Neural cell (in vitro differentiated cells): ENCODE data around the gene NOTCH2. TPM values are rescaled to one million over a fixed set of nuclear protein-coding genes. Genes with fewer than 3 reads are reported as not detected.

Source experiments
- H2AFZ ChIP-seq: fragments of 200-600, 300-800 bp; sonication (generic), shearing (Covaris generic); 2 replicates; pipeline ENCODE4 v1.6.0; 2014; ENCODE audit warnings: low read depth, mild to moderate bottlenecking, antibody characterized with exemption, low read length, moderate library complexity
- H3F3A ChIP-seq: fragments of 200-600 bp; shearing (Covaris generic); 2 replicates; pipeline ENCODE4 v1.6.1; 2016; ENCODE audit warnings: mild to moderate bottlenecking, moderate library complexity, mixed read lengths, antibody characterized with exemption, low read length; ENCODE audit not compliant: insufficient read depth, poor library complexity, severe bottlenecking
- H3K27ac ChIP-seq: fragments of 200-600, 300-800 bp; sonication (generic), shearing (Covaris generic); 2 replicates; pipeline ENCODE4 v1.5.1; 2014; ENCODE audit warnings: mild to moderate bottlenecking, low read length, moderate library complexity
- H3K27me3 ChIP-seq: fragments of 300-800, 200-600 bp; sonication (generic), shearing (Covaris generic); 2 replicates; pipeline ENCODE4 v1.6.0; 2014; ENCODE audit warnings: mild to moderate bottlenecking, low read depth, low read length, moderate library complexity; ENCODE audit not compliant: insufficient read depth
- H3K36me3 ChIP-seq: fragments of 300-800, 200-600 bp; sonication (generic), shearing (Covaris generic); 2 replicates; pipeline ENCODE4 v1.5.1; 2014; ENCODE audit warnings: mild to moderate bottlenecking, antibody characterized with exemption, low read length, moderate library complexity; ENCODE audit not compliant: insufficient read depth
- H3K4me2 ChIP-seq: fragments of 300-800, 200-600 bp; sonication (generic), shearing (Covaris generic); 2 replicates; pipeline ENCODE4 v1.6.0; 2014; ENCODE audit warnings: mild to moderate bottlenecking, low read length
- H3K4me3 ChIP-seq: fragments of 300-800, 200-600 bp; sonication (generic), shearing (Covaris generic); 2 replicates; pipeline ENCODE4 v1.5.1; 2014; ENCODE audit warnings: mild to moderate bottlenecking, low read length, moderate library complexity
- H3K79me2 ChIP-seq: fragments of 200-600 bp; shearing (Covaris generic); replicated peaks from 2 replicates; pipeline ENCODE4 v1.6.0; 2014; ENCODE audit warnings: mild to moderate bottlenecking, low read length, moderate library complexity; ENCODE audit not compliant: insufficient read depth
- H3K9ac ChIP-seq: fragments of 300-800, 200-600 bp; sonication (generic), shearing (Covaris generic); 2 replicates; pipeline ENCODE4 v1.6.1; 2016; ENCODE audit warnings: mild to moderate bottlenecking, low read length, mixed read lengths
- H3K9me2 ChIP-seq: fragments of 200-600 bp; shearing (Covaris generic); 2 replicates; pipeline ENCODE4 v1.6.1; 2016; ENCODE audit warnings: mild to moderate bottlenecking, low read length, mixed read lengths; ENCODE audit not compliant: insufficient read depth
- H3K9me3 ChIP-seq: fragments of 200-600, 300-800 bp; sonication (generic), shearing (Covaris generic); 2 replicates; pipeline ENCODE4 v1.6.1; 2016; ENCODE audit warnings: mild to moderate bottlenecking, mixed run types, low read length, moderate library complexity, mixed read lengths
- H4K20me1 ChIP-seq: fragments of 200-600 bp; shearing (Covaris generic); 2 replicates; pipeline ENCODE4 v1.6.1; 2016; ENCODE audit warnings: mild to moderate bottlenecking, mixed run types; ENCODE audit not compliant: insufficient read depth
- EP300 ChIP-seq: fragments of 450-650 bp; conservative IDR thresholded peaks from 2 replicates; pipeline ENCODE4 v1.6.1; 2014; ENCODE audit warnings: antibody characterized with exemption, mild to moderate bottlenecking, moderate library complexity; ENCODE audit not compliant: poor library complexity, severe bottlenecking
- EZH2 ChIP-seq: fragments of 200-600, 300-800 bp; shearing (Covaris generic), sonication (generic); IDR thresholded peaks from 2 replicates; pipeline ENCODE4 v1.6.1; 2014; ENCODE audit warnings: antibody characterized with exemption, low read length, borderline replicate concordance, mild to moderate bottlenecking; ENCODE audit not compliant: insufficient read depth, poor library complexity, severe bottlenecking
- MXI1 ChIP-seq: fragments of 450-650 bp; conservative IDR thresholded peaks from 2 replicates; pipeline ENCODE4 v1.6.1; 2014; ENCODE audit warnings: antibody characterized with exemption, mild to moderate bottlenecking; ENCODE audit not compliant: poor library complexity, severe bottlenecking
- POLR2AphosphoS5 ChIP-seq: IDR thresholded peaks from 2 replicates; pipeline ENCODE4 v1.6.1; 2012
- RAD21 ChIP-seq: fragments of 450-650 bp; conservative IDR thresholded peaks from 2 replicates; pipeline ENCODE4 v1.6.1; 2014; ENCODE audit warnings: antibody characterized with exemption, mild to moderate bottlenecking, moderate library complexity
- SMC3 ChIP-seq: fragments of 450-650 bp; conservative IDR thresholded peaks from 2 replicates; pipeline ENCODE4 v1.6.1; 2014; ENCODE audit warnings: antibody characterized with exemption, mild to moderate bottlenecking, moderate library complexity; ENCODE audit not compliant: poor library complexity
- TAF1 ChIP-seq: IDR thresholded peaks from 2 replicates; pipeline ENCODE4 v1.6.1; 2012; ENCODE audit warnings: low read depth
- polyA plus RNA-seq: library from polyadenylated mRNA; depleted of rRNA; stranded (reverse); fragments of >200 nt; gene quantifications from 2 replicates; pipeline ENCODE4 v1.2.3, GENCODE V29; 2014
- TF ChIP-seq, protein P1 (sequence below): IDR thresholded peaks from 2 replicates; pipeline ENCODE4 v1.6.1; 2012; ENCODE audit warnings: borderline replicate concordance
- TF ChIP-seq, protein P2 (sequence below): fragments of 450-650 bp; IDR thresholded peaks from 2 replicates; pipeline ENCODE4 v1.5.1; 2014; ENCODE audit warnings: antibody characterized with exemption, mild to moderate bottlenecking, moderate library complexity; ENCODE audit not compliant: poor library complexity, severe bottlenecking

The NOTCH2 gene
- polyA plus RNA-seq, 1 donor from 2014 or later = 0.73 TPM

DNA sequence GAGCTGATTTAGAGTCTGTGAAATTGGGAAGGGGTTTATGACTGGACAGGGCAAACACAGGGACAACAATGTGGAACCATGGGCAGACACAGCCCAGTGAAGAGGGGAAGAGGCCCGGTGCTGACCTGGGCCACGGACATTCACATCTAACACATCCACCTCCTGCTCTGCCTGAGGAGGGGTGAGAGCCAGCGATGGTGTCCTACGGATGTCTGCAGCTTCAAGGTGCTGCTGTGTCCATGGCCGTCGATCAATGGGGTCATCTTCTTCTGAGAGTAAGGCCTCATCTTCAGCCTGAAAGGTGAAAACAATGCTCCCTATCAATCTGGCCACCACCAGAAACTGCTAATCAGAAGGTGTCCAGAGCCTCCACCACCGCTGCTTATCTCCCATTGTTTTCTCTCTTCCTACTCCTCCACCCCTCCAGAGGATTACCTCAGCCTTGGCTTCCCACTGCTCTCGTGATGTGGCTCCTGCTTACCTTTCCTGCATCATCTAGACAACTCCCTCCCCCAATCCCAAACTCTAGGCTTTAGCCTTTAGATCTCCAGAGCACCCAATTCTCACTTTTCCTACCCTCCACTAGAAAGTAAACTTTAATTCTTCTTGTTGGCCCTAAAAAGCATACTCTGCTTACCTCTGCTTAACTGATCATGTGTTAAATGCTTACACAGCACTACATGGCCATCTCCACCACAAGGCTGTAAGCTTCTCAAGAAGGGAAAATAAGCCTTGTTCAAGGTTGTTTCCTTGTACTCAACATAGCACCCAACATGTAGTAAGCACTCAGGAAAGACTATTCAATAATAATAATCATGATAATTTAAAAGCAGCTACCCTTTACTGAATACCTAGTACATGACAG, 149.1 kb downstream of the NOTCH2 start:
- H3K4me3 ChIP-seq = no peak overlapping the region
- H3K9me3 ChIP-seq = no peaks in the 10 kb centered on the region
- no peaks in the 10 kb centered on the region for H3K9me2 ChIP-seq
- no peaks in the 10 kb centered on the region for H3F3A ChIP-seq
- H4K20me1 ChIP-seq = no peaks in the 10 kb centered on the region
- H3K79me2 ChIP-seq = no peaks in the 10 kb centered on the region
- H3K36me3 ChIP-seq = no peaks in the 10 kb centered on the region
- H3K9ac ChIP-seq = no peak overlapping the region
- no peak overlapping the region for H3K27ac ChIP-seq
- H3K27me3 ChIP-seq = no peaks in the 10 kb centered on the region
- no peak overlapping the region for H2AFZ ChIP-seq
- no peak overlapping the region for H3K4me2 ChIP-seq
- TF ChIP-seq, protein P1, sequence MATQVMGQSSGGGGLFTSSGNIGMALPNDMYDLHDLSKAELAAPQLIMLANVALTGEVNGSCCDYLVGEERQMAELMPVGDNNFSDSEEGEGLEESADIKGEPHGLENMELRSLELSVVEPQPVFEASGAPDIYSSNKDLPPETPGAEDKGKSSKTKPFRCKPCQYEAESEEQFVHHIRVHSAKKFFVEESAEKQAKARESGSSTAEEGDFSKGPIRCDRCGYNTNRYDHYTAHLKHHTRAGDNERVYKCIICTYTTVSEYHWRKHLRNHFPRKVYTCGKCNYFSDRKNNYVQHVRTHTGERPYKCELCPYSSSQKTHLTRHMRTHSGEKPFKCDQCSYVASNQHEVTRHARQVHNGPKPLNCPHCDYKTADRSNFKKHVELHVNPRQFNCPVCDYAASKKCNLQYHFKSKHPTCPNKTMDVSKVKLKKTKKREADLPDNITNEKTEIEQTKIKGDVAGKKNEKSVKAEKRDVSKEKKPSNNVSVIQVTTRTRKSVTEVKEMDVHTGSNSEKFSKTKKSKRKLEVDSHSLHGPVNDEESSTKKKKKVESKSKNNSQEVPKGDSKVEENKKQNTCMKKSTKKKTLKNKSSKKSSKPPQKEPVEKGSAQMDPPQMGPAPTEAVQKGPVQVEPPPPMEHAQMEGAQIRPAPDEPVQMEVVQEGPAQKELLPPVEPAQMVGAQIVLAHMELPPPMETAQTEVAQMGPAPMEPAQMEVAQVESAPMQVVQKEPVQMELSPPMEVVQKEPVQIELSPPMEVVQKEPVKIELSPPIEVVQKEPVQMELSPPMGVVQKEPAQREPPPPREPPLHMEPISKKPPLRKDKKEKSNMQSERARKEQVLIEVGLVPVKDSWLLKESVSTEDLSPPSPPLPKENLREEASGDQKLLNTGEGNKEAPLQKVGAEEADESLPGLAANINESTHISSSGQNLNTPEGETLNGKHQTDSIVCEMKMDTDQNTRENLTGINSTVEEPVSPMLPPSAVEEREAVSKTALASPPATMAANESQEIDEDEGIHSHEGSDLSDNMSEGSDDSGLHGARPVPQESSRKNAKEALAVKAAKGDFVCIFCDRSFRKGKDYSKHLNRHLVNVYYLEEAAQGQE = no peak
- TF ChIP-seq SMC3 (no peak), RAD21 (no peak), EP300 (no peak), TAF1 (no peak), POLR2AphosphoS5 (no peak), MXI1 (no peak), EZH2 (no peak)
- TF ChIP-seq, protein P2, sequence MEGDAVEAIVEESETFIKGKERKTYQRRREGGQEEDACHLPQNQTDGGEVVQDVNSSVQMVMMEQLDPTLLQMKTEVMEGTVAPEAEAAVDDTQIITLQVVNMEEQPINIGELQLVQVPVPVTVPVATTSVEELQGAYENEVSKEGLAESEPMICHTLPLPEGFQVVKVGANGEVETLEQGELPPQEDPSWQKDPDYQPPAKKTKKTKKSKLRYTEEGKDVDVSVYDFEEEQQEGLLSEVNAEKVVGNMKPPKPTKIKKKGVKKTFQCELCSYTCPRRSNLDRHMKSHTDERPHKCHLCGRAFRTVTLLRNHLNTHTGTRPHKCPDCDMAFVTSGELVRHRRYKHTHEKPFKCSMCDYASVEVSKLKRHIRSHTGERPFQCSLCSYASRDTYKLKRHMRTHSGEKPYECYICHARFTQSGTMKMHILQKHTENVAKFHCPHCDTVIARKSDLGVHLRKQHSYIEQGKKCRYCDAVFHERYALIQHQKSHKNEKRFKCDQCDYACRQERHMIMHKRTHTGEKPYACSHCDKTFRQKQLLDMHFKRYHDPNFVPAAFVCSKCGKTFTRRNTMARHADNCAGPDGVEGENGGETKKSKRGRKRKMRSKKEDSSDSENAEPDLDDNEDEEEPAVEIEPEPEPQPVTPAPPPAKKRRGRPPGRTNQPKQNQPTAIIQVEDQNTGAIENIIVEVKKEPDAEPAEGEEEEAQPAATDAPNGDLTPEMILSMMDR = no peak

DNA sequence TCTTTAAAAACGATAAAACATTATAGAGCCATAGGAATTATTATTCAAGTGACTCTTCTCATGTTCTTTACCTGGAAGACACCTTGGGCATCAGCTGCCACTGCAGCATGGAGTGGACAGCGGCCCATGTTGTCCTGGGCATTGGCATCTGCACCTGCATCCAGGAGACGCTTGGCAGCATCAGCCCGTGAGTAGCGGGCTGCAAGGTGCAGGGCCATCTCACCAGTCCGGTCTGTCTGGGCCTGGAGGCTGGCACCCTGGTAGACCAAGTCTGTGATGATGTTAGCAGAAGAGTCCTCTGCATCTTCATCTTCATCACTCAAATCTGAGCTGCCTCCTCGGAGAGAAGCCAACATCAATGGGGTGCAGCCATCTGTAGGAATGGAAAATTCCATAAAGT, 150.2 kb downstream of the NOTCH2 start:
- no peak overlapping the region for H3K4me2 ChIP-seq
- no peaks in the 10 kb centered on the region for H3K36me3 ChIP-seq
- no peaks in the 10 kb centered on the region for H3K9me2 ChIP-seq
- no peaks in the 10 kb centered on the region for H3K27me3 ChIP-seq
- no peaks in the 10 kb centered on the region for H3K9me3 ChIP-seq
- no peaks in the 10 kb centered on the region for H3K79me2 ChIP-seq
- no peak overlapping the region for H2AFZ ChIP-seq
- no peaks in the 10 kb centered on the region for H3F3A ChIP-seq
- TF ChIP-seq EP300 (no peak), EZH2 (no peak), POLR2AphosphoS5 (no peak), SMC3 (no peak), TAF1 (no peak), MXI1 (no peak), RAD21 (no peak)
- TF ChIP-seq, protein P2 = no peak
- TF ChIP-seq, protein P1 = no peak
- H3K4me3 ChIP-seq = no peak overlapping the region
- no peaks in the 10 kb centered on the region for H4K20me1 ChIP-seq
- no peak overlapping the region for H3K27ac ChIP-seq
- no peak overlapping the region for H3K9ac ChIP-seq
